ENCODE measurements around the gene GALNT2.

Gene GALNT2

GRCh38 chr1:230179249-230179648, 112.2 kb downstream of the GALNT2 start:
- H3K4me3 ChIP-seq (ENCODE audit: low read depth, low read length) = no peak overlapping the region
- DNase-seq (ENCODE audit: low read depth) = no peak
- no peak for TF ChIP-seq CTCF (IDR thresholded peaks at IDR 0.05; ENCODE audit: low read depth, low read length, missing control alignments)
- in situ Hi-C loops (cut with HindIII; ENCODE audit: low sequenced_read_pairs) = no loop called here

- no peak for TF ChIP-seq CTCF (IDR thresholded peaks at IDR 0.05; ENCODE audit: low read depth, low read length, missing control alignments)
- in situ Hi-C loops (cut with HindIII; ENCODE audit: low sequenced_read_pairs) = no loop called here
- H3K4me3 ChIP-seq (ENCODE audit: low read depth, low read length) = no peak overlapping the region
- DNase-seq (ENCODE audit: low read depth) = no peak
These were observed 118.3 kb downstream of the GALNT2 start for GRCh38 chr1:230185076-230186001.

GRCh38 chr1:230186003-230186863, 119.2 kb downstream of the GALNT2 start:
- no peak for TF ChIP-seq CTCF (IDR thresholded peaks at IDR 0.05; ENCODE audit: low read depth, low read length, missing control alignments)
- DNase-seq (ENCODE audit: low read depth) = peak; percentile 93
- no peak overlapping the region for H3K4me3 ChIP-seq (ENCODE audit: low read depth, low read length)

GRCh38 chr1:230186874-230187273, 119.8 kb downstream of the GALNT2 start:
- in situ Hi-C loops (cut with HindIII; ENCODE audit: low sequenced_read_pairs) = no loop called here
- H3K4me3 ChIP-seq (ENCODE audit: low read depth, low read length) = no peak overlapping the region
- no peak for TF ChIP-seq CTCF (IDR thresholded peaks at IDR 0.05; ENCODE audit: low read depth, low read length, missing control alignments)
- no peak for DNase-seq (ENCODE audit: low read depth)

More at GRCh38 chr1:230186003-230186863, 119.2 kb downstream of the GALNT2 start:
- in situ Hi-C loops (cut with HindIII; ENCODE audit: low sequenced_read_pairs) = no loop called here

- in situ Hi-C loops (cut with HindIII; ENCODE audit: low sequenced_read_pairs) = no loop called here
- no peak overlapping the region for H3K4me3 ChIP-seq (ENCODE audit: low read depth, low read length)
- no peak for DNase-seq (ENCODE audit: low read depth)
- no peak for TF ChIP-seq CTCF (IDR thresholded peaks at IDR 0.05; ENCODE audit: low read depth, low read length, missing control alignments)
These were observed 120.3 kb downstream of the GALNT2 start for GRCh38 chr1:230187290-230187689.

GRCh38 chr1:230188826-230189225, 121.8 kb downstream of the GALNT2 start:
- TF ChIP-seq CTCF (IDR thresholded peaks at IDR 0.05; ENCODE audit: low read depth, low read length, missing control alignments) = no peak
- no peak overlapping the region for H3K4me3 ChIP-seq (ENCODE audit: low read depth, low read length)
- no peak for DNase-seq (ENCODE audit: low read depth)
- in situ Hi-C loops (cut with HindIII; ENCODE audit: low sequenced_read_pairs) = no loop called here
